ENCODE data around the gene TRAFD1. TPM values are rescaled to one million over a fixed set of nuclear protein-coding genes. Genes with fewer than 3 reads are reported as not detected.

The TRAFD1 gene
- total and polyA plus RNA-seq, 2 experiments from 2014 or later = 17.4 to 30.4 TPM

DNA sequence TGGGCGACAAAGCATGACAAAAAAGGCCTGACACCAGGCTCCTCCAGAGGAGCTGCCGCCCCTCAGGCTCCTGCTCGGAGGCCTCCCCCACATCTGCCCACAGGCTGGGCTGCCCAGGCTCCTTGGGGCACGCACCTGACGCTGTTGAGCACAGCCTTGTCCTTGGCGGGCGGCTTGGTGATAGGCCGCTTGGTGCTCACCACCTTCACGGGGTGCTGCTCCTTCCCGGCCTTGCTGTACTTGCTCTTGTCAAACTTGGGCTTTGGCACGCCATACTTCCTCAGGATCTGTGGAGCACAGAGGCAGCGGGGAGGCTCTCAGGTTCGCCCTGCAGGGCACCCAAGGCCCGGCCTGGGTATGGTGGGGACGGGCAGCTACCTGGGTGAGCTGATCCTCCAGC lies 53.4 kb downstream of the TRAFD1 start:
- H2AFZ ChIP-seq = no peak overlapping the region
- no peaks in the 10 kb centered on the region for H3K9me2 ChIP-seq (ENCODE audit: insufficient read depth)
- no peak overlapping the region for H3K27ac ChIP-seq (ENCODE audit: low read depth)
- H3K4me2 ChIP-seq = no peak overlapping the region
- H3K4me3 Mint-ChIP-seq = no peak overlapping the region
- H3K4me1 ChIP-seq (ENCODE audit: insufficient read depth) = peaks cover 12% of the 10 kb centered on the region
- H3K4me3 ChIP-seq = no peak overlapping the region
- DNase-seq (ENCODE audit: low spot score) = no peak
- H3K4me1 Mint-ChIP-seq = peaks cover 16% of the 10 kb centered on the region
- peaks cover 3% of the 10 kb centered on the region for H3K36me3 ChIP-seq (ENCODE audit: insufficient read depth)
- H3K27ac Mint-ChIP-seq = peak overlapping the region; percentile 60; the same call in 1 of the 2 replicates
- ATAC-seq = no peak
- H4K20me1 ChIP-seq (replicated peaks; ENCODE audit: insufficient read depth) = peaks cover 3% of the 10 kb centered on the region; the same call in 1 of the 2 replicates
- no peak for TF ChIP-seq EZH2 (IDR thresholded peaks at IDR 0.05; ENCODE audit: low read depth, unreplicated experiment)
- TF ChIP-seq, protein P1, sequence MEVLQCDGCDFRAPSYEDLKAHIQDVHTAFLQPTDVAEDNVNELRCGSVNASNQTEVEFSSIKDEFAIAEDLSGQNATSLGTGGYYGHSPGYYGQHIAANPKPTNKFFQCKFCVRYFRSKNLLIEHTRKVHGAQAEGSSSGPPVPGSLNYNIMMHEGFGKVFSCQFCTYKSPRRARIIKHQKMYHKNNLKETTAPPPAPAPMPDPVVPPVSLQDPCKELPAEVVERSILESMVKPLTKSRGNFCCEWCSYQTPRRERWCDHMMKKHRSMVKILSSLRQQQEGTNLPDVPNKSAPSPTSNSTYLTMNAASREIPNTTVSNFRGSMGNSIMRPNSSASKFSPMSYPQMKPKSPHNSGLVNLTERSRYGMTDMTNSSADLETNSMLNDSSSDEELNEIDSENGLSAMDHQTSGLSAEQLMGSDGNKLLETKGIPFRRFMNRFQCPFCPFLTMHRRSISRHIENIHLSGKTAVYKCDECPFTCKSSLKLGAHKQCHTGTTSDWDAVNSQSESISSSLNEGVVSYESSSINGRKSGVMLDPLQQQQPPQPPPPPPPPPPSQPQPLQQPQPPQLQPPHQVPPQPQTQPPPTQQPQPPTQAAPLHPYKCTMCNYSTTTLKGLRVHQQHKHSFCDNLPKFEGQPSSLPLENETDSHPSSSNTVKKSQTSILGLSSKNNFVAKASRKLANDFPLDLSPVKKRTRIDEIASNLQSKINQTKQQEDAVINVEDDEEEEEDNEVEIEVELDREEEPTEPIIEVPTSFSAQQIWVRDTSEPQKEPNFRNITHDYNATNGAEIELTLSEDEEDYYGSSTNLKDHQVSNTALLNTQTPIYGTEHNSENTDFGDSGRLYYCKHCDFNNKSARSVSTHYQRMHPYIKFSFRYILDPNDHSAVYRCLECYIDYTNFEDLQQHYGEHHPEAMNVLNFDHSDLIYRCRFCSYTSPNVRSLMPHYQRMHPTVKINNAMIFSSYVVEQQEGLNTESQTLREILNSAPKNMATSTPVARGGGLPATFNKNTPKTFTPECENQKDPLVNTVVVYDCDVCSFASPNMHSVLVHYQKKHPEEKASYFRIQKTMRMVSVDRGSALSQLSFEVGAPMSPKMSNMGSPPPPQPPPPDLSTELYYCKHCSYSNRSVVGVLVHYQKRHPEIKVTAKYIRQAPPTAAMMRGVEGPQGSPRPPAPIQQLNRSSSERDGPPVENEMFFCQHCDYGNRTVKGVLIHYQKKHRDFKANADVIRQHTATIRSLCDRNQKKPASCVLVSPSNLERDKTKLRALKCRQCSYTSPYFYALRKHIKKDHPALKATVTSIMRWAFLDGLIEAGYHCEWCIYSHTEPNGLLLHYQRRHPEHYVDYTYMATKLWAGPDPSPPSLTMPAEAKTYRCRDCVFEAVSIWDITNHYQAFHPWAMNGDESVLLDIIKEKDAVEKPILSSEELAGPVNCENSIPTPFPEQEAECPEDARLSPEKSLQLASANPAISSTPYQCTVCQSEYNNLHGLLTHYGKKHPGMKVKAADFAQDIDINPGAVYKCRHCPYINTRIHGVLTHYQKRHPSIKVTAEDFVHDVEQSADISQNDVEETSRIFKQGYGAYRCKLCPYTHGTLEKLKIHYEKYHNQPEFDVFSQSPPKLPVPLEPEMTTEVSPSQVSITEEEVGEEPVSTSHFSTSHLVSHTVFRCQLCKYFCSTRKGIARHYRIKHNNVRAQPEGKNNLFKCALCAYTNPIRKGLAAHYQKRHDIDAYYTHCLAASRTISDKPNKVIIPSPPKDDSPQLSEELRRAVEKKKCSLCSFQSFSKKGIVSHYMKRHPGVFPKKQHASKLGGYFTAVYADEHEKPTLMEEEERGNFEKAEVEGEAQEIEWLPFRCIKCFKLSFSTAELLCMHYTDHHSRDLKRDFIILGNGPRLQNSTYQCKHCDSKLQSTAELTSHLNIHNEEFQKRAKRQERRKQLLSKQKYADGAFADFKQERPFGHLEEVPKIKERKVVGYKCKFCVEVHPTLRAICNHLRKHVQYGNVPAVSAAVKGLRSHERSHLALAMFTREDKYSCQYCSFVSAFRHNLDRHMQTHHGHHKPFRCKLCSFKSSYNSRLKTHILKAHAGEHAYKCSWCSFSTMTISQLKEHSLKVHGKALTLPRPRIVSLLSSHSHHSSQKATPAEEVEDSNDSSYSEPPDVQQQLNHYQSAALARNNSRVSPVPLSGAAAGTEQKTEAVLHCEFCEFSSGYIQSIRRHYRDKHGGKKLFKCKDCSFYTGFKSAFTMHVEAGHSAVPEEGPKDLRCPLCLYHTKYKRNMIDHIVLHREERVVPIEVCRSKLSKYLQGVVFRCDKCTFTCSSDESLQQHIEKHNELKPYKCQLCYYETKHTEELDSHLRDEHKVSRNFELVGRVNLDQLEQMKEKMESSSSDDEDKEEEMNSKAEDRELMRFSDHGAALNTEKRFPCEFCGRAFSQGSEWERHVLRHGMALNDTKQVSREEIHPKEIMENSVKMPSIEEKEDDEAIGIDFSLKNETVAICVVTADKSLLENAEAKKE (CRISPR knock-in tag; IDR thresholded peaks at IDR 0.05) = no peak
- H3F3A ChIP-seq (replicated peaks; ENCODE audit: low read depth) = no peaks in the 10 kb centered on the region
- no peaks in the 10 kb centered on the region for H3K27me3 ChIP-seq (ENCODE audit: insufficient read depth)
- no peaks in the 10 kb centered on the region for H3K9me3 Mint-ChIP-seq
- no peaks in the 10 kb centered on the region for H3K79me2 ChIP-seq (replicated peaks; ENCODE audit: insufficient read depth)
- H3K27me3 Mint-ChIP-seq (ENCODE audit: insufficient read depth, low read depth, poor library complexity) = peaks cover 7% of the 10 kb centered on the region
- peaks cover 34% of the 10 kb centered on the region for H3K36me3 Mint-ChIP-seq (ENCODE audit: low read depth)

DNA sequence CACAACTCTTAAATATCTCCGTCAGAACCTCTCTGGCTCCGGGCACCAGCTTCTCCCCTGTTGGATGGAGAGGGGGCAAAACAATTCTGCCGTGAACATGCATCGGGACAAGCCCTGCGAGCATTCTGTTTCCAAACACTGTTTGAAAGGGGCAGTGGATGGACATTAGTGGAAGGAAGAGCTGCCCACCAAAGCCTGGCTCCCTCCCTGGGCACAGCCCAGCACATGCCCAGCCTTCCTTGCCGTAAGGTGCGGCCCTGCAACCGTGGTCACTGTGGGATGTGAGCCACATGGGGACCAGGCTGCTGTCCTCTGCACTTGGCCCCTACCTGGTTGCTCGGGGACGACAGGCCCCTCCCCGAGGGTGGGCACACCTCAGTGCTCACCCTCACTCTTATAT lies 54.0 kb downstream of the TRAFD1 start:
- Histone ChIP-seq H3K4me1 (ENCODE audit: insufficient read depth) (peaks cover 12% of the 10 kb centered on the region), H3K9me2 (ENCODE audit: insufficient read depth) (no peaks in the 10 kb centered on the region), H3K27me3 (ENCODE audit: insufficient read depth) (no peaks in the 10 kb centered on the region), H4K20me1 (replicated peaks; ENCODE audit: insufficient read depth) (peaks cover 3% of the 10 kb centered on the region; the same call in 1 of the 2 replicates), H3K4me2 (no peak overlapping the region), H2AFZ (no peak overlapping the region), H3K79me2 (replicated peaks; ENCODE audit: insufficient read depth) (no peaks in the 10 kb centered on the region), H3K4me3 (no peak overlapping the region), H3K27ac (ENCODE audit: low read depth) (no peak overlapping the region), H3F3A (replicated peaks; ENCODE audit: low read depth) (no peaks in the 10 kb centered on the region), H3K36me3 (ENCODE audit: insufficient read depth) (peaks cover 3% of the 10 kb centered on the region)
- peaks cover 7% of the 10 kb centered on the region for H3K27me3 Mint-ChIP-seq (ENCODE audit: insufficient read depth, low read depth, poor library complexity)
- no peak overlapping the region for H3K4me3 Mint-ChIP-seq
- peaks cover 36% of the 10 kb centered on the region for H3K36me3 Mint-ChIP-seq (ENCODE audit: low read depth)
- peaks cover 19% of the 10 kb centered on the region for H3K4me1 Mint-ChIP-seq
- DNase-seq (ENCODE audit: low spot score) = no peak
- no peaks in the 10 kb centered on the region for H3K9me3 Mint-ChIP-seq
- no peak overlapping the region for H3K27ac Mint-ChIP-seq
- no peak for ATAC-seq
- TF ChIP-seq, protein P2, sequence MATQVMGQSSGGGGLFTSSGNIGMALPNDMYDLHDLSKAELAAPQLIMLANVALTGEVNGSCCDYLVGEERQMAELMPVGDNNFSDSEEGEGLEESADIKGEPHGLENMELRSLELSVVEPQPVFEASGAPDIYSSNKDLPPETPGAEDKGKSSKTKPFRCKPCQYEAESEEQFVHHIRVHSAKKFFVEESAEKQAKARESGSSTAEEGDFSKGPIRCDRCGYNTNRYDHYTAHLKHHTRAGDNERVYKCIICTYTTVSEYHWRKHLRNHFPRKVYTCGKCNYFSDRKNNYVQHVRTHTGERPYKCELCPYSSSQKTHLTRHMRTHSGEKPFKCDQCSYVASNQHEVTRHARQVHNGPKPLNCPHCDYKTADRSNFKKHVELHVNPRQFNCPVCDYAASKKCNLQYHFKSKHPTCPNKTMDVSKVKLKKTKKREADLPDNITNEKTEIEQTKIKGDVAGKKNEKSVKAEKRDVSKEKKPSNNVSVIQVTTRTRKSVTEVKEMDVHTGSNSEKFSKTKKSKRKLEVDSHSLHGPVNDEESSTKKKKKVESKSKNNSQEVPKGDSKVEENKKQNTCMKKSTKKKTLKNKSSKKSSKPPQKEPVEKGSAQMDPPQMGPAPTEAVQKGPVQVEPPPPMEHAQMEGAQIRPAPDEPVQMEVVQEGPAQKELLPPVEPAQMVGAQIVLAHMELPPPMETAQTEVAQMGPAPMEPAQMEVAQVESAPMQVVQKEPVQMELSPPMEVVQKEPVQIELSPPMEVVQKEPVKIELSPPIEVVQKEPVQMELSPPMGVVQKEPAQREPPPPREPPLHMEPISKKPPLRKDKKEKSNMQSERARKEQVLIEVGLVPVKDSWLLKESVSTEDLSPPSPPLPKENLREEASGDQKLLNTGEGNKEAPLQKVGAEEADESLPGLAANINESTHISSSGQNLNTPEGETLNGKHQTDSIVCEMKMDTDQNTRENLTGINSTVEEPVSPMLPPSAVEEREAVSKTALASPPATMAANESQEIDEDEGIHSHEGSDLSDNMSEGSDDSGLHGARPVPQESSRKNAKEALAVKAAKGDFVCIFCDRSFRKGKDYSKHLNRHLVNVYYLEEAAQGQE (IDR thresholded peaks at IDR 0.05; ENCODE audit: unreplicated experiment) = no peak
- TF ChIP-seq ZNF114 (CRISPR knock-in tag; IDR thresholded peaks at IDR 0.05) (no peak), CREB1 (CRISPR knock-in tag; IDR thresholded peaks at IDR 0.05; ENCODE audit: low read depth) (no peak), EZH2 (IDR thresholded peaks at IDR 0.05; ENCODE audit: low read depth, unreplicated experiment) (no peak), ZNF331 (CRISPR knock-in tag; IDR thresholded peaks at IDR 0.05; ENCODE audit: low read depth) (no peak), EZH2phosphoT487 (IDR thresholded peaks at IDR 0.05; ENCODE audit: unreplicated experiment) (no peak), JUNB (IDR thresholded peaks at IDR 0.05; ENCODE audit: unreplicated experiment) (no peak)
- TF ChIP-seq, protein P3, sequence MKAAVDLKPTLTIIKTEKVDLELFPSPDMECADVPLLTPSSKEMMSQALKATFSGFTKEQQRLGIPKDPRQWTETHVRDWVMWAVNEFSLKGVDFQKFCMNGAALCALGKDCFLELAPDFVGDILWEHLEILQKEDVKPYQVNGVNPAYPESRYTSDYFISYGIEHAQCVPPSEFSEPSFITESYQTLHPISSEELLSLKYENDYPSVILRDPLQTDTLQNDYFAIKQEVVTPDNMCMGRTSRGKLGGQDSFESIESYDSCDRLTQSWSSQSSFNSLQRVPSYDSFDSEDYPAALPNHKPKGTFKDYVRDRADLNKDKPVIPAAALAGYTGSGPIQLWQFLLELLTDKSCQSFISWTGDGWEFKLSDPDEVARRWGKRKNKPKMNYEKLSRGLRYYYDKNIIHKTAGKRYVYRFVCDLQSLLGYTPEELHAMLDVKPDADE (IDR thresholded peaks at IDR 0.05) = no peak
